ENCODE measurements around the gene CIC.
"Not testable (repeated sequence)": the region's sequence is repeated elsewhere in the genome, so short reads cannot be mapped to it uniquely, and the experiment has no call there.

CIC gene

DNA sequence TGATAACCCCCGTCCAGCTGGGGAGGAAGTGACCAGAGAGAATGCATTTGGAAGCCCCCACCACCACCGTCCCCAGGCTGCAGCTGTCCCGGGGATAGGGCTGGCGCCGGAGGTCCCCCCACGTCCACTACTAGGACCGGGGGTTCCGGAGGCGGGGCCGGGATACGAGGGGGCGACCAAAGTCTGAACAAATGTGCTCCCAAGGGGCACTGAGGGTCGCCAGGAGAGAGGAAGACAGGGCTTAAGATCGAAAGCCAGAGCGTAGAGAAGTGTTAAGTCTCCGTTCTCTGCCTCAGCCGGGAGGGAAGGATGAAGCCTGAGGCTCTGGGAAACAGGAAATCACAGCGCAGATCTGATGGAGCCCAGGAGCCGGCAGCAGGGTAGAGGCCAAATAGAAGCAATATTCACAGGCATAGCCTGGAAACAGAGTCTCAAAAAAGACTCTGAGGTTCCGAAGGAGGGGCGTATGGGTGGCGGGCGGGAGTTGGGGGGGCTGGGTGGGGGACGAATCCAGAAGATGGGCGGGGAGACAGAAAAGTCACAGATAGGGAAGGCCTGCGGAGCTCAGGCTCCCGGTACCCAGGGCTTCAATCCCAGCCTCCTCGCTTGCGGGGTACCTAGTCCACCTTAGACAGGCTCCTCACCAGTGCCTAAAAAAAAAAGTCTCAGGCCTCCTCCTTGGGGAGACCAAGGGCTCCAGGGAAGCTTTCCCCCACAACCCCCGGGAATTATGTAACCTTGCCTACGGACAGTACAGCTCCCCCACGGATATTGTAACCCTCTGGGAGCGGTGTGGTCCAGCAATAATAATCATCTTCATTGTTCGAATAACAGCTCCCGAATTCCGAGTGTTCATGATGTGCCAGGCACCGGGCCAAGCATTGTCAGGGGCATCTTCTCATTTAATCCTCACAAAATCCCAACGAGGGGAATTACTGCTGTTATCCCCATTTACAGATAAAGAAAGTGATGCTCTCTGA lies 13.0 kb upstream of the CIC start:
- no peak for DNase-seq

GRCh38 chr19:42257842-42258241 lies 11.2 kb upstream of the CIC start:
- not testable (repeated sequence) for DNase-seq

- DNase-seq = no peak
Observed at GRCh38 chr19:42261763-42262162, 7.3 kb upstream of the CIC start.

- not testable (repeated sequence) for DNase-seq
Observed at GRCh38 chr19:42266105-42266504, 2.9 kb upstream of the CIC start.

- DNase-seq = not testable (repeated sequence)
Observed at GRCh38 chr19:42266928-42267603, 2.0 kb upstream of the CIC start.

DNA sequence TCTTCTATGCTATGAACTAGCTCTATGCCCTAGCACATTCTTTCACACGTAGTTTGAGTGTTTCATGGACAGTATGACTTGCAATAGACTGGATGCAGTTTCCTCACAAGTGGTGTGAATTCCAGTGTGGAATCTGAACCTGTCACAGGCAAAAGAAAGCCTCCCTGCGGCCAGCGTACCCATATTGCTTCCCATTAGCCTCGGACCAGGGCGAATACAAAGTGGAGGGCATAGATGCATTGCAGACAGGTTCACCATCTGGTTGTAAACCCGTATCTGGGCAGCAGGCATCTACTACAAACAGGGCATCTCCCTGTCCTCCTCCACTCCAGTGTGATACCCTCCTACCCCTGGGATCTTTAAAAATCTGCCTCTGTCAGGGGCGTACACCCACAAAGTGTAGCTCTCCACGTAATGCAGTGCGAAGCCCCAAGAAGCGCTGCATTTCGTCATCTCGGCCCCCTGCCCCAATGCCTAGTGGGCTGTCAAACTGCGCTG lies 1.4 kb upstream of the CIC start:
- DNase-seq = no peak

DNA sequence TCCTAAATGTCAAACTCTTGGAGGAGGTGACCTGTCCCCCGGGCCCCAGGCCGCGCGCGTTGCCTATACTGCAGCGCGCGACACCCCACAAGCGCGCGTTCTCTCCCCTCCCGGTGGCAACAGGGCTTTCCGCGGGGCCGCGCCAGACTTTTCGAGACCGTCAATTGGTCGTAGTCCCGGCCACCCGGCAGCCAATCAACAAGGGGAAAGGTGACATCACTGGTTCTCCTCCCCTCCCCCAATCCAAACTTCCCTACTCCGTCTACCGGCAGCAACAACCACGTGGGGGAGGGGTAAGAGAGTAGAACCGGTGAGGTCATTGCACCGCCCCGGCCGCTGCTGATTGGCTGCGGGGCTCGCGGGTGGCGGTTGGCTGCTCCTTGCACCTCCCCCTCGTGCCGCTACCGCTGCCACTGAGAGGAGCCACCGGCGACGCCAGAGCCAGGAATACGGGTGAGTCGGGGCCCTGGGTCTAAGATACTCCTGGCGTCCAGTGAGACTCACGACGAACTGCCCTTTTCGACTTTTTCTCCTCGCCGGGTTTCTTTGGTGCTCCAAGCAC lies 829 bp upstream of the CIC start:
- DNase-seq = peak; percentile 97

DNA sequence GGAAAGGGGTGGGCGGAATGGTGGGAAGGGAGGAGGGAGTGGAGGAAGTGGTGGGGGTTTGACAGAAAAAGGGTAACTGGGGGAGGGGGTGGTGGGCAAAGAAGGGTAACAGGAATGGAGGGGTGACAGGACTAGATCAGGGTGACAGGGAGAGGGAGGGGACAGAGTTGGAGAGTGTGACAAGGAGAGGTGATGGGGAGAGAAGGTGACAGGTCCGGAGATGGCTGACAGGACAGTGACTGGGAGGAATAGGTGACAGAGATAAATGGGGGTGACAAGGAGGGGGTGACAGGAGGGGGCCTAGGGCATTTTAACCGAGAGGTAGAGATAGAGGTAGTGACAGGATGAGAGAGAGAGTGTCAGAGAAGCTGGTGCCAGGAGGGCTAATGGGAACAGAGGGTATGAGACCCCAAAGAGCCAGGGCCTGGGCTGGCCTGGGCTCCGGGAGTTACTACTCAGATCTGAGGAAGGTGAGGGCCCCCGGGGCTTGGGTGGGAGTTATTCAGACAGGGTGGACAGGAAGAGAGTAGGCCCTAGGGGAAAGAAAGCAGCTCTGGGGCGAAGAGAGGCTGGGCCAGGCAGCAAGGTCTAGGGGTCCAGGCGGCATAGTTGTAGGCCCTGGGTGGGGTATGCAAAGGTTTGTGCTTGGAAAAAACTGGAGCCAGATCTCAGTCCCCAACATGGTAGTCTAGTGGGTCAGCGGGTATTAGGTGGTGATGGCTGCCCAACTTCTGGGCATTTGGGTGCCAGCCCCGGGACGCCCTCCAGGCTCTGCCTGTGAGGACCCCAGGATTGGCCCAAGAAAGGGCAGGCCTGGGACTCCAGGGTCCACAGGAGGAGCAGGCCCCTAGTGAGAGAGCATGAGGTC lies 660 bp downstream of the CIC start:
- no peak for DNase-seq

- peak; percentile 76 for DNase-seq
Observed at GRCh38 chr19:42270346-42271044, 1.4 kb downstream of the CIC start.

DNA sequence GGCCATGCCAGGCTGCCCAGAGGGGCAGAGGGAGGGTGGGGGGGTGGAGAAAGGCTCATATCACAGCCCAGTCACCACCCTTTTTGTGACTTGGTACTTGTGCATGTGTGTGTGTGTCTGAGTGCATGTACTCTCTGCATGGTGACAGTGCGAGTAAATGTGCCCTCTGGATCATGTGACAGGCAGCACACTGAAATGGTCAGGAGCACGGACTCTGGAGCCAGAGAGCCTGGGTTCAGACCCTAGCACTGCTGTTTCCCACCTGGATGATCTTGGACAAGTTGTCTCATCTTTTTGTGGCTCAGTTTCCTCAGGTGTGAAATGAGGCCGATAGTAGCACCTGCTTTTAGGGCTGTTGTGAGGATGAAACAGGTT lies 2.0 kb downstream of the CIC start:
- DNase-seq = no peak

DNA sequence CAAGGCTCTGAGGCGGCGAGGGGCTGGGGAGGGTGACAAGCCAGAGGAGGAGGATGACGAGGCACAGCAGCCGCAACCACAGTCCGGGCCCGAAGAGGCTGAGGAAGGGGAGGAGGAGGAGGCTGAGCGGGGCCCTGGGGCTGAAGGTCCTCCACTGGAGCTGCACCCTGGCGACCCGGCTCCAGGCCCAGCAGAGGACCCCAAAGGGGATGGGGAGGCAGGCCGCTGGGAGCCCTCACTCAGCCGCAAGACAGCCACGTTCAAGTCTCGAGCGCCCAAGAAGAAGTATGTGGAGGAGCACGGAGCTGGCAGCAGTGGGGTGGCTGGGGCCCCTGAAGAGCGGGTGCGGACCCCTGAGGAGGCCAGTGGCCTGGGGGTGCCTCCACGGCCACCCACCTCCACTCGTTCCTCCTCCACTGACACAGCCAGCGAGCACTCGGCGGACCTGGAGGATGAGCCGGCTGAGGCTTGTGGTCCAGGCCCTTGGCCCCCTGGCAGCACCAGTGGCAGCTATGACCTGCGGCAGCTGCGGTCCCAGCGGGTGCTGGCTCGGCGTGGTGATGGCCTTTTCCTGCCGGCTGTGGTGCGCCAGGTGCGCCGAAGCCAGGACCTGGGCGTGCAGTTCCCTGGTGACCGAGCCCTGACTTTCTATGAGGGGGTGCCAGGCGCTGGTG lies 2.9 kb downstream of the CIC start:
- no peak for DNase-seq

DNA sequence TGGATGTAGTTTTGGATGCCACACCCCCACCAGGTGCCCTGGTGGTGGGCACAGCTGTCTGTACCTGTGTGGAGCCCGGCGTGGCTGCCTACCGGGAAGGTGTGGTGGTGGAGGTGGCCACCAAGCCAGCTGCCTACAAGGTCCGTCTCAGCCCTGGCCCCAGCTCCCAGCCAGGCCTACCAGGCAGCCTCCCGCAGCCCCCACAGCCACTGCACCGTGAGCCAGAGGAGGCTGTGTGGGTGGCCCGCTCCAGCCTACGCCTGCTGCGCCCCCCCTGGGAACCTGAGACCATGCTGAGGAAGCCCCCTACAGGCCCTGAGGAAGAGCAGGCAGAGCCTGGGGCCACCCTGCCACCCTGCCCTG lies 3.5 kb downstream of the CIC start:
- no peak for DNase-seq

GRCh38 chr19:42272989-42273406 lies 3.9 kb downstream of the CIC start:
- no peak for DNase-seq

DNA sequence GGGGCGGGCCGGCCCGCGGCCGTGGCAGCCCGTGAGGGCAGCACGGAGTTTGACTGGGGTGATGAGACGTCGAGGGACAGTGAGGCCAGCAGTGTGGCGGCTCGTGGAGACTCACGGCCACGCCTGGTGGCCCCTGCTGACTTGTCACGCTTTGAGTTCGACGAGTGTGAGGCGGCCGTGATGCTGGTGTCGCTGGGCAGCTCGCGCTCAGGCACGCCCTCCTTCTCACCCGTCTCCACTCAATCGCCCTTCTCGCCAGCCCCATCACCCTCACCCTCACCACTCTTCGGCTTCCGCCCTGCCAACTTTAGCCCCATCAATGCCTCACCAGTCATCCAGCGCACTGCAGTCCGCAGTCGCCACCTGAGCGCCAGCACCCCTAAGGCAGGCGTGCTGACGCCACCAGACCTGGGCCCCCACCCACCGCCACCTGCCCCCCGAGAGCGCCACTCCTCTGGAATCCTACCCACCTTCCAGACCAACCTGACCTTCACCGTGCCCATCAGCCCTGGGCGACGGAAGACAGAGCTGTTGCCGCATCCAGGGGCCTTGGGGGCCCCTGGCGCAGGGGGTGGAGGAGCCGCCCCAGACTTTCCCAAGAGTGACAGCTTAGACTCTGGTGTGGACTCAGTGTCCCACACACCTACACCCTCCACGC lies 4.5 kb downstream of the CIC start:
- DNase-seq = no peak

DNA sequence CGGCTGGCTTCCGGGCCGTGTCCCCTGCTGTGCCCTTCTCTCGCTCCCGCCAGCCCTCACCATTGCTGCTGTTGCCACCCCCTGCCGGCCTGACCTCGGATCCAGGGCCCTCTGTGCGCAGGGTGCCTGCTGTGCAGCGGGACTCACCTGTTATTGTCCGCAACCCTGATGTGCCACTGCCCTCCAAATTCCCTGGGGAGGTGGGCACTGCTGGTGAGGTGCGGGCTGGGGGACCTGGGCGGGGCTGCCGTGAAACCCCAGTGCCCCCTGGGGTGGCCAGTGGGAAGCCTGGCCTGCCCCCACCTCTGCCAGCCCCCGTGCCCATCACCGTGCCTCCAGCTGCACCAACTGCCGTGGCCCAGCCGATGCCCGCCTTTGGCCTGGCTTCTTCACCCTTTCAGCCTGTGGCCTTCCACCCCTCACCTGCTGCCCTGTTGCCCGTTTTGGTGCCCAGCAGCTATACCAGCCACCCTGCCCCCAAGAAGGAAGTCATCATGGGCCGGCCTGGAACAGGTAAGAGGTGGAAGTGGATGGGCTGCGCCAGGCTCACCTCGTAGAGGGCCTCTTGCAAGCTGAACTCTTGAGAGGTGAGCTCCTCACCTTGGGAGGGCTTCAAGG lies 5.1 kb downstream of the CIC start:
- no peak for DNase-seq

- no peak for DNase-seq
Observed at GRCh38 chr19:42275103-42275502, 6.1 kb downstream of the CIC start.

DNA sequence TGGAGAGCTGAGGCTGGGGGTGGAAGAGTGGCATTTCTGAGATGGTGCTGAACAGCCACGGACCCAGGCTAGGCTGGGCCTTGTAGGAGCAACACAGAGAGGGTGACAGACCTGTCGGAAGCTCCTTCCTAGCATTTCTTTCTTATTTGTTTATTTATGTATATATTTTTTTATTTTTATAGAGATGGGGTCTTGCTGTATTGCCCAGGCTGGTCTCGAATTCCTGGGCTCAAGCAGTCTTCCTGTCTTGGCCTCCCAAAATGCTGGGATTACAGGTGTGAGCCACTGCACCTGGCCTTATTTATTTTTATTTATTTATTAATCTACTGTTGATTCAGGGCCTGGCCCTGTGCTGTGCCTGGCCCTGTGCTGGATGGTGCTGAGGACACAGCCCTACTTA lies 6.5 kb downstream of the CIC start:
- no peak for DNase-seq

- no peak for DNase-seq
Observed at GRCh38 chr19:42276284-42276683, 7.2 kb downstream of the CIC start.

DNA sequence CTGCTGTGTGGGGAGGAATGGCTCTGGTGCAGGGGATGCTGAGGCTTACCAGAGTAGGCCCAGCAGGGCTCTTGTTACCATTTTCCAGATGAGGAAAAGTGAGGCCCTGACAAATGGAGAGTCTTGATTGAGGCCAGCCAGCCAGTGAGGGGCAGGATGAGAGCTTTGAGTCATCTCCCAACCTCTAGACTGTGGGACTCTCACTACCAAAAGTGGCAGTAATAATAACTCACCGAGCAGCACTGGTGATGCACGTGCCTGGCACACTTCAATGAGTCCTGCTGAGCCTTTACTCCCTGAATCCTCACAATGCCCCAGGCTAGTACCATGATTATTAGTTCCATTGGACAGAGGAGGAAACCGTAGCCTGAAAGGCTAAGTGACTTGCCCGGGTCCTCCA lies 7.8 kb downstream of the CIC start:
- DNase-seq = peak; percentile 47

DNA sequence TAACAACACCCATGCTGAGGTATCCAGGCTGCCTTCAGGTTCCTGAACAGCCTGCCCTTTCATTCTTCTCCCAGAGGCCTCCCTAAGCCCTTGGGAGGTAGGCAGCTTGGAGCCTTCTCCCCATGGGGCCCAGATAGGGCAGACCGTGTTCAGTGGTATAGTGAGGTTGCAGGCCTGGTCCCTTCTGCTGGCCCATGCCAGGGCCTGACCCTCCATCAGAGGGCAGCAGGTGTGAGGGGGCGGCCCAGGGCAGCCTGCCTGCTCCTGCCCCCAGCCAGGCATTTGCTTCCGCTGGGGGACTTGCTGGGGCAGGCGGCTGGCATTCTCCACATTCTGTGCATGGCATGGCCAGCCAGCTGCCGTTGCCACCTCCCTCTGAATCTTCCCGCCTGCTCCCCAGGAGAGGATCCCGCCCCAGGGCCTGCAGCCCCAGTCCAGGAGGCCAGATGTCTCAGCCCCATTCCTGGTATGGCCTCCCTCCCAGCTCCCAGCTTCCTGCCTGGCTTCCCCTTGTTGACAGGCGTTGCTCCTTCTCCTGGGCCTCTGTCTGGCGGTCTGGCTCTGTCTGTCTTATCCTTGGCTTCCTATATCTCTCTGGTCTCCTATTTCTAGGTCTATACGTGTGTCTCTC lies 8.9 kb downstream of the CIC start:
- no peak for DNase-seq

Data from stimulated activated CD8-positive, alpha-beta memory T cell treated with anti-CD3 and anti-CD28 coated beads, Interleukin-4, amount 100 ng/mL, for 48 hours (primary cell).